HEK293 (cell line): ENCODE measurements around the gene ARPC2.
A peak's percentile ranks its signal among the peaks of the same experiment; 100 is the strongest.

Experiments
- GLIS1 ChIP-seq: fragments of 450-650 bp; formaldehyde crosslinking; IDR thresholded peaks from 2 replicates; pipeline ENCODE4 v1.5.1; 2016; ENCODE audit warnings: missing biosample characterization, missing genetic modification characterization
- HOXA7 ChIP-seq: sonication (generic); formaldehyde crosslinking; IDR thresholded peaks from 2 replicates; pipeline ENCODE4 v1.8.1; 2022; ENCODE audit warnings: missing genetic modification reagents, borderline replicate concordance
- KLF7 ChIP-seq: fragments of 450-650 bp; formaldehyde crosslinking; IDR thresholded peaks from 2 replicates; pipeline ENCODE4 v1.5.1; 2016; ENCODE audit warnings: missing biosample characterization, missing genetic modification characterization, borderline replicate concordance
- KLF9 ChIP-seq: fragments of 450-650 bp; formaldehyde crosslinking; IDR thresholded peaks from 2 replicates; pipeline ENCODE4 v1.5.1; 2016; ENCODE audit warnings: missing biosample characterization, missing genetic modification characterization, low read depth
- OSR2 ChIP-seq: fragments of 450-650 bp; formaldehyde crosslinking; IDR thresholded peaks from 2 replicates; pipeline ENCODE4 v1.5.1; 2016; ENCODE audit warnings: missing biosample characterization, missing genetic modification characterization
- OVOL3 ChIP-seq: fragments of 450-650 bp; formaldehyde crosslinking; IDR thresholded peaks from 2 replicates; pipeline ENCODE4 v1.5.1; 2016; ENCODE audit warnings: missing biosample characterization, missing genetic modification characterization
- SP3 ChIP-seq: fragments of 450-650 bp; formaldehyde crosslinking; IDR thresholded peaks from 2 replicates; pipeline ENCODE4 v1.5.1; 2016; ENCODE audit warnings: missing biosample characterization, missing genetic modification characterization
- TCF7L2 ChIP-seq: IDR thresholded peaks from 2 replicates; pipeline ENCODE4 v1.6.1; 2011; ENCODE audit warnings: low read depth, mild to moderate bottlenecking, inconsistent platforms, low read length, moderate library complexity, borderline replicate concordance
- ZBTB7A ChIP-seq: fragments of 450-650 bp; formaldehyde crosslinking; IDR thresholded peaks from 2 replicates; pipeline ENCODE4 v1.5.1; 2016; ENCODE audit warnings: low read depth, missing biosample characterization, missing genetic modification characterization
- ZFP69B ChIP-seq: fragments of 450-650 bp; formaldehyde crosslinking; IDR thresholded peaks from 2 replicates; pipeline ENCODE4 v1.5.1; 2016; ENCODE audit warnings: missing biosample characterization, missing genetic modification characterization
- ZIC2 ChIP-seq: fragments of 450-650 bp; formaldehyde crosslinking; IDR thresholded peaks from 2 replicates; pipeline ENCODE4 v1.5.1; 2016; ENCODE audit warnings: missing biosample characterization, missing genetic modification characterization
- ZNF114 ChIP-seq: fragments of 450-650 bp; formaldehyde crosslinking; IDR thresholded peaks from 2 replicates; pipeline ENCODE4 v1.5.0; 2017; ENCODE audit warnings: missing biosample characterization, missing genetic modification characterization
- ZNF140 ChIP-seq: fragments of 450-650 bp; formaldehyde crosslinking; IDR thresholded peaks from 2 replicates; pipeline ENCODE4 v1.5.1; 2016; ENCODE audit warnings: missing biosample characterization, missing genetic modification characterization
- ZNF155 ChIP-seq: fragments of 450-650 bp; formaldehyde crosslinking; IDR thresholded peaks from 2 replicates; pipeline ENCODE4 v1.5.1; 2016; ENCODE audit warnings: missing biosample characterization, missing genetic modification characterization
- ZNF175 ChIP-seq: fragments of 450-650 bp; formaldehyde crosslinking; IDR thresholded peaks from 2 replicates; pipeline ENCODE4 v1.5.1; 2016; ENCODE audit warnings: missing biosample characterization, missing genetic modification characterization
- ZNF19 ChIP-seq: fragments of 450-650 bp; formaldehyde crosslinking; IDR thresholded peaks from 2 replicates; pipeline ENCODE4; 2016; ENCODE audit warnings: missing biosample characterization, missing genetic modification characterization, low read depth
- ZNF223 ChIP-seq: fragments of 450-650 bp; formaldehyde crosslinking; IDR thresholded peaks from 2 replicates; pipeline ENCODE4 v1.5.1; 2016; ENCODE audit warnings: missing biosample characterization, missing genetic modification characterization
- ZNF23 ChIP-seq: fragments of 450-650 bp; formaldehyde crosslinking; IDR thresholded peaks from 2 replicates; pipeline ENCODE4 v1.5.1; 2016; ENCODE audit warnings: missing biosample characterization, missing genetic modification characterization, borderline replicate concordance
- ZNF239 ChIP-seq: fragments of 450-650 bp; formaldehyde crosslinking; IDR thresholded peaks from 2 replicates; pipeline ENCODE4 v1.5.1; 2016; ENCODE audit warnings: missing biosample characterization, missing genetic modification characterization
- ZNF366 ChIP-seq: fragments of 450-650 bp; formaldehyde crosslinking; conservative IDR thresholded peaks from 2 replicates; pipeline ENCODE4 v1.5.1; 2016; ENCODE audit warnings: missing biosample characterization, missing genetic modification characterization
- ZNF37A ChIP-seq: fragments of 450-650 bp; IDR thresholded peaks from 2 replicates; pipeline ENCODE4 v1.5.1; 2018; ENCODE audit warnings: missing biosample characterization, missing genetic modification characterization
- ZNF394 ChIP-seq: fragments of 450-650 bp; formaldehyde crosslinking; IDR thresholded peaks from 2 replicates; pipeline ENCODE4 v1.5.1; 2016; ENCODE audit warnings: missing biosample characterization, missing genetic modification characterization, mild to moderate bottlenecking, moderate library complexity, borderline replicate concordance
- ZNF426 ChIP-seq: fragments of 450-650 bp; formaldehyde crosslinking; IDR thresholded peaks from 2 replicates; pipeline ENCODE4 v1.5.1; 2017; ENCODE audit warnings: missing biosample characterization, missing genetic modification characterization, mild to moderate bottlenecking, inconsistent platforms, moderate library complexity
- ZNF501 ChIP-seq: fragments of 450-650 bp; formaldehyde crosslinking; IDR thresholded peaks from 2 replicates; pipeline ENCODE4 v1.5.1; 2016; ENCODE audit warnings: missing biosample characterization, missing genetic modification characterization
- ZNF530 ChIP-seq: fragments of 450-650 bp; formaldehyde crosslinking; IDR thresholded peaks from 2 replicates; pipeline ENCODE4 v1.5.1; 2016; ENCODE audit warnings: low read depth, missing biosample characterization, missing genetic modification characterization
- ZNF558 ChIP-seq: fragments of 450-650 bp; formaldehyde crosslinking; IDR thresholded peaks from 2 replicates; pipeline ENCODE4 v1.5.1; 2016; ENCODE audit warnings: missing biosample characterization, missing genetic modification characterization
- ZNF560 ChIP-seq: fragments of 450-650 bp; formaldehyde crosslinking; IDR thresholded peaks from 2 replicates; pipeline ENCODE4 v1.5.1; 2017; ENCODE audit warnings: missing biosample characterization, missing genetic modification characterization, borderline replicate concordance
- ZNF629 ChIP-seq: fragments of 450-650 bp; formaldehyde crosslinking; IDR thresholded peaks from 2 replicates; pipeline ENCODE4 v1.5.1; 2017; ENCODE audit warnings: missing biosample characterization, missing genetic modification characterization
- ZNF658 ChIP-seq: fragments of 450-650 bp; formaldehyde crosslinking; IDR thresholded peaks from 2 replicates; pipeline ENCODE4; 2016; ENCODE audit warnings: missing biosample characterization, missing genetic modification characterization
- ZNF664 ChIP-seq: fragments of 450-650 bp; formaldehyde crosslinking; IDR thresholded peaks from 2 replicates; pipeline ENCODE4 v1.5.1; 2016; ENCODE audit warnings: missing biosample characterization, missing genetic modification characterization
- ZNF791 ChIP-seq: fragments of 450-650 bp; formaldehyde crosslinking; IDR thresholded peaks from 2 replicates; pipeline ENCODE4 v1.5.1; 2016; ENCODE audit warnings: missing biosample characterization, missing genetic modification characterization
- ZNF792 ChIP-seq: fragments of 450-650 bp; formaldehyde crosslinking; IDR thresholded peaks from 2 replicates; pipeline ENCODE4 v1.5.1; 2016; ENCODE audit warnings: missing biosample characterization, missing genetic modification characterization
- ZSCAN16 ChIP-seq: fragments of 450-650 bp; formaldehyde crosslinking; IDR thresholded peaks from 2 replicates; pipeline ENCODE4 v1.5.1; 2016; ENCODE audit warnings: missing biosample characterization, missing genetic modification characterization
- ZXDB ChIP-seq: fragments of 450-650 bp; formaldehyde crosslinking; IDR thresholded peaks from 2 replicates; pipeline ENCODE4 v1.5.1; 2016; ENCODE audit warnings: missing biosample characterization, missing genetic modification characterization
- TF ChIP-seq, protein P1 (sequence below): fragments of 450-650 bp; formaldehyde crosslinking; IDR thresholded peaks from 2 replicates; pipeline ENCODE4 v1.5.1; 2016; ENCODE audit warnings: missing biosample characterization, missing genetic modification characterization
- TF ChIP-seq, protein P2 (sequence below): fragments of 450-650 bp; formaldehyde crosslinking; IDR thresholded peaks from 2 replicates; pipeline ENCODE4 v1.5.1; 2016; ENCODE audit warnings: missing biosample characterization, missing genetic modification characterization
- TF ChIP-seq, protein P3 (sequence below): fragments of 450-650 bp; formaldehyde crosslinking; IDR thresholded peaks from 2 replicates; pipeline ENCODE4 v1.5.1; 2016; ENCODE audit warnings: missing biosample characterization, missing genetic modification characterization

The ARPC2 gene

DNA sequence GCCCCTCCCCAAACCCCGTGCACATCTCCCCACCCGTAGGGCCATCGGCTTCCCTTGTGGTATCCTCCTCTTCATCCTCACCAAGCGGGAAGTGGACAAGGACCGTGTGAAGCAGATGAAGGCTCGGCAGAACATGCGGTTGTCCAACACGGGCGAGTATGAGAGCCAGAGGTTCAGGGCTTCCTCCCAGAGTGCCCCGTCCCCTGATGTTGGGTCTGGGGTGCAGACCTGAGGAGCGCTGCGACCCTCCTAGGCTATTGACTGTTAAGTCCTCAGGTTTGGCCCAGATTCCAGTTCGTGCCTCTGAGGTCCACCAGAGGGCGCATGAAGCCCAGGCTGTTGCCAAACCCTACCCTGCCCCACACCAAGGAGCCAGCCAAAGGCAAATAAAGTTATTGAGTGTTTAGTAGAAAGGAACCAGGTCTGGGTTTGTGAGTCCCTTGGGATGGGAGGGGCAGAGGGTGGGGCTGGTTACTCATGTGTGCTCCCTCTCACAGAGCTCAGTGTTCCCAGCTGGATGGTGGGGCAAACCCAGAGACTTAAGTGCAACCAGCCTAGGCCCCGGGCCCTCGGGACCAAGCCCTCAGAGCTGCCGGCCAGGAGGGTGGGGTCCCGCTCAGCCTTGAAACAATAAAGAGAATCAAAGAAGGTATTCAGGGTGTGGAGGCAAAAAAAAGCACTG is 55.7 kb downstream of the ARPC2 start (continued):
- no peak for TF ChIP-seq ZNF530 (tag by site-specific recombination)
- no peak for TF ChIP-seq ZBTB7A (tag by site-specific recombination)
- no peak for TF ChIP-seq ZNF175 (tag by site-specific recombination)
- no peak for TF ChIP-seq ZNF23
- peak; percentile 91 for TF ChIP-seq KLF7 (tag by site-specific recombination)
- no peak for TF ChIP-seq ZXDB (tag by site-specific recombination)
- no peak for TF ChIP-seq ZNF19 (tag by site-specific recombination)
- TF ChIP-seq ZNF501 (tag by site-specific recombination): no peak; the same call in 1 of the 2 replicates
- no peak for TF ChIP-seq ZNF664
- no peak for TF ChIP-seq ZNF155
- TF ChIP-seq, protein P1, sequence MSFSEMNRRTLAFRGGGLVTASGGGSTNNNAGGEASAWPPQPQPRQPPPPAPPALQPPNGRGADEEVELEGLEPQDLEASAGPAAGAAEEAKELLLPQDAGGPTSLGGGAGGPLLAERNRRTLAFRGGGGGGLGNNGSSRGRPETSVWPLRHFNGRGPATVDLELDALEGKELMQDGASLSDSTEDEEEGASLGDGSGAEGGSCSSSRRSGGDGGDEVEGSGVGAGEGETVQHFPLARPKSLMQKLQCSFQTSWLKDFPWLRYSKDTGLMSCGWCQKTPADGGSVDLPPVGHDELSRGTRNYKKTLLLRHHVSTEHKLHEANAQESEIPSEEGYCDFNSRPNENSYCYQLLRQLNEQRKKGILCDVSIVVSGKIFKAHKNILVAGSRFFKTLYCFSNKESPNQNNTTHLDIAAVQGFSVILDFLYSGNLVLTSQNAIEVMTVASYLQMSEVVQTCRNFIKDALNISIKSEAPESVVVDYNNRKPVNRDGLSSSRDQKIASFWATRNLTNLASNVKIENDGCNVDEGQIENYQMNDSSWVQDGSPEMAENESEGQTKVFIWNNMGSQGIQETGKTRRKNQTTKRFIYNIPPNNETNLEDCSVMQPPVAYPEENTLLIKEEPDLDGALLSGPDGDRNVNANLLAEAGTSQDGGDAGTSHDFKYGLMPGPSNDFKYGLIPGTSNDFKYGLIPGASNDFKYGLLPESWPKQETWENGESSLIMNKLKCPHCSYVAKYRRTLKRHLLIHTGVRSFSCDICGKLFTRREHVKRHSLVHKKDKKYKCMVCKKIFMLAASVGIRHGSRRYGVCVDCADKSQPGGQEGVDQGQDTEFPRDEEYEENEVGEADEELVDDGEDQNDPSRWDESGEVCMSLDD: no peak
- TF ChIP-seq ZNF629 (tag by site-specific recombination): peak; percentile 55; the same call in 1 of the 2 replicates
- no peak for TF ChIP-seq OVOL3 (tag by site-specific recombination)
- 0 out of 2 replicates have a peak, but pooled peaks have one; percentile 32 for TF ChIP-seq ZNF366 (tag by site-specific recombination)
- peak; percentile 82 for TF ChIP-seq KLF9
- peak; percentile 54 for TF ChIP-seq SP3 (tag by site-specific recombination)
- no peak for TF ChIP-seq ZNF791 (tag by site-specific recombination)
- no peak for TF ChIP-seq ZNF426 (tag by site-specific recombination)
- no peak for TF ChIP-seq ZNF223
- TF ChIP-seq, protein P2, sequence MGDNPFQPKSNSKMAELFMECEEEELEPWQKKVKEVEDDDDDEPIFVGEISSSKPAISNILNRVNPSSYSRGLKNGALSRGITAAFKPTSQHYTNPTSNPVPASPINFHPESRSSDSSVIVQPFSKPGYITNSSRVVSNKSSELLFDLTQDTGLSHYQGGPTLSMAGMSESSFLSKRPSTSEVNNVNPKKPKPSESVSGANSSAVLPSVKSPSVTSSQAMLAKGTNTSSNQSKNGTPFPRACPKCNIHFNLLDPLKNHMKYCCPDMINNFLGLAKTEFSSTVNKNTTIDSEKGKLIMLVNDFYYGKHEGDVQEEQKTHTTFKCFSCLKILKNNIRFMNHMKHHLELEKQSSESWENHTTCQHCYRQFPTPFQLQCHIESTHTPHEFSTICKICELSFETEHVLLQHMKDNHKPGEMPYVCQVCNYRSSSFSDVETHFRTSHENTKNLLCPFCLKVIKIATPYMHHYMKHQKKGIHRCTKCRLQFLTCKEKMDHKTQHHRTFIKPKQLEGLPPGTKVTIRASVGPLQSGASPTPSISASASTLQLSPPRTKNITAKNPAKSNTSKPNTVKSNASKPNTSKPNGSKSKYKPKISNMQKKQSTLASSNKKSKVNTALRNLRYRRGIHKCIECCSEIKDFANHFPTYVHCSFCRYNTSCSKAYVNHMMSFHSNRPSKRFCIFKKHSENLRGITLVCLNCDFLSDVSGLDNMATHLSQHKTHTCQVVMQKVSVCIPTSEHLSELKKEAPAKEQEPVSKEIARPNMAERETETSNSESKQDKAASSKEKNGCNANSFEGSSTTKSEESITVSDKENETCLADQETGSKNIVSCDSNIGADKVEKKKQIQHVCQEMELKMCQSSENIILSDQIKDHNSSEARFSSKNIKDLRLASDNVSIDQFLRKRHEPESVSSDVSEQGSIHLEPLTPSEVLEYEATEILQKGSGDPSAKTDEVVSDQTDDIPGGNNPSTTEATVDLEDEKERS (tag by site-specific recombination): no peak
- 0 out of 2 replicates have a peak, but pooled peaks have one; percentile 11 for TF ChIP-seq ZIC2
- TF ChIP-seq ZNF792 (tag by site-specific recombination): no peak
- no peak for TF ChIP-seq ZNF37A (tag by site-specific recombination)
- TF ChIP-seq ZNF658 (tag by site-specific recombination): no peak
- TF ChIP-seq ZFP69B (tag by site-specific recombination): no peak
- TF ChIP-seq ZNF140 (tag by site-specific recombination): no peak
- no peak for TF ChIP-seq HOXA7 (CRISPR knock-in tag)
- no peak for TF ChIP-seq ZNF560
- TF ChIP-seq GLIS1 (tag by site-specific recombination): peak; percentile 59
- TF ChIP-seq TCF7L2: no peak
- TF ChIP-seq ZSCAN16 (tag by site-specific recombination): no peak
- TF ChIP-seq ZNF558 (tag by site-specific recombination): no peak
- TF ChIP-seq, protein P3, sequence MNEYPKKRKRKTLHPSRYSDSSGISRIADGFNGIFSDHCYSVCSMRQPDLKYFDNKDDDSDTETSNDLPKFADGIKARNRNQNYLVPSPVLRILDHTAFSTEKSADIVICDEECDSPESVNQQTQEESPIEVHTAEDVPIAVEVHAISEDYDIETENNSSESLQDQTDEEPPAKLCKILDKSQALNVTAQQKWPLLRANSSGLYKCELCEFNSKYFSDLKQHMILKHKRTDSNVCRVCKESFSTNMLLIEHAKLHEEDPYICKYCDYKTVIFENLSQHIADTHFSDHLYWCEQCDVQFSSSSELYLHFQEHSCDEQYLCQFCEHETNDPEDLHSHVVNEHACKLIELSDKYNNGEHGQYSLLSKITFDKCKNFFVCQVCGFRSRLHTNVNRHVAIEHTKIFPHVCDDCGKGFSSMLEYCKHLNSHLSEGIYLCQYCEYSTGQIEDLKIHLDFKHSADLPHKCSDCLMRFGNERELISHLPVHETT (tag by site-specific recombination): 0 out of 2 replicates have a peak, but pooled peaks have one; percentile 35
- TF ChIP-seq ZNF239 (tag by site-specific recombination): no peak
- no peak for TF ChIP-seq ZNF394 (tag by site-specific recombination)
- TF ChIP-seq ZNF114 (tag by site-specific recombination): no peak
- peak; percentile 56 for TF ChIP-seq OSR2
